Measurements from ENCODE around the gene TCF12. TPM values are rescaled to one million over a fixed set of nuclear protein-coding genes. Genes with fewer than 3 reads are reported as not detected.

Gene TCF12
- total RNA-seq, 1 experiment from 2014 or later, result 76.7 TPM

DNA sequence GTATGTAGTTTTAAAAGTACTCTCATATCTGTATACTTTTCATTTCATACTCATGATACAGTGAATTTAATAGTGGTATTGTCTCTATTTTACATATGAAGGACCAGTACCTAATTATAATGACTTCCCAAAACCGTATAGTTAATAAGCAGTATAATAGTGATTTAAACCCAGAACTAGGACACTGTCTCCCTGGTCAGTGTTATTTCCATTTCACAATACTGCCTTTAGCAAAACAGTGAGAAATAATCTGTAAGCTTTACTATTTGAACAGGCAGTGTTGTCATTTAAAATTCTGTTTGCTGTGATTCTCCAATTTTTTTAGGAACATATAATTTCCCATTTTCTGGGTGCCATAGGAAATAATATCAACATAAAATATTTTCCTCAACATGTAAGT lies 116.2 kb downstream of the TCF12 start:
- H3K27ac Mint-ChIP-seq, result no peak overlapping the region
- no peak overlapping the region for H2AFZ ChIP-seq (ENCODE audit: low read length)
- H3K27me3 ChIP-seq (ENCODE audit: insufficient read depth, low read length), result no peaks in the 10 kb centered on the region
- H4K91ac ChIP-seq (ENCODE audit: insufficient read length, low read depth, low read length), result no peak overlapping the region
- H3K79me1 ChIP-seq (ENCODE audit: insufficient read depth, low read depth, low read length, poor library complexity, severe bottlenecking), result peaks cover 1% of the 10 kb centered on the region
- no peak overlapping the region for H2BK120ac ChIP-seq (ENCODE audit: low read depth, low read length, poor library complexity, severe bottlenecking)
- H3K23me2 ChIP-seq (ENCODE audit: insufficient read length, low read depth, low read length, poor library complexity, severe bottlenecking), result no peaks in the 10 kb centered on the region
- H3K4me1 ChIP-seq (ENCODE audit: insufficient read depth, low read length), result peaks cover 6% of the 10 kb centered on the region; the same call in 1 of the 2 replicates
- peaks cover 13% of the 10 kb centered on the region; the same call in 1 of the 2 replicates for H3K79me2 ChIP-seq (ENCODE audit: insufficient read depth, low read length)
- no peak overlapping the region for H2AK5ac ChIP-seq (ENCODE audit: insufficient read length, low read length)
- H3K56ac ChIP-seq (ENCODE audit: insufficient read length, low read depth, low read length), result no peak overlapping the region
- peaks cover 47 to 70% of the 10 kb centered on the region in 2 experiments for H3K4me1 Mint-ChIP-seq
- H4K8ac ChIP-seq (replicated peaks; ENCODE audit: insufficient read length, low read depth, low read length), result no peak overlapping the region
- H3K27ac ChIP-seq (ENCODE audit: insufficient read length, low read depth, low read length), result no peak overlapping the region
- H3K27me3 Mint-ChIP-seq (ENCODE audit: low read depth), result no peaks in the 10 kb centered on the region
- no peak overlapping the region for H3K4me3 Mint-ChIP-seq
- no peak overlapping the region for H2BK12ac ChIP-seq (ENCODE audit: insufficient read length, low read depth, low read length)
- no peaks in the 10 kb centered on the region for H3K9me3 ChIP-seq (ENCODE audit: control insufficient read depth, low read depth, low read length)
- no peaks in the 10 kb centered on the region for H4K20me1 ChIP-seq (ENCODE audit: control insufficient read depth, insufficient read depth, insufficient read length)
- H3K9ac ChIP-seq (ENCODE audit: extremely low read depth, insufficient read length, low read length), result no peak overlapping the region
- no peak overlapping the region for H3K4me2 ChIP-seq (ENCODE audit: insufficient read depth, insufficient read length, low read length)
- H2BK5ac ChIP-seq (ENCODE audit: insufficient read length, low read length), result no peak overlapping the region
- H3K18ac ChIP-seq (ENCODE audit: insufficient read length, low read depth, low read length), result no peak overlapping the region
- no peaks in the 10 kb centered on the region for H3K36me3 Mint-ChIP-seq (ENCODE audit: insufficient read depth in 1 of 3, low read depth in 3 of 3)
- H3K23ac ChIP-seq (ENCODE audit: insufficient read length, low read depth, low read length), result no peak overlapping the region
- H3K9me3 Mint-ChIP-seq, result no peaks in the 10 kb centered on the region
- no peak overlapping the region for H4K5ac ChIP-seq (ENCODE audit: insufficient read length, low read depth, low read length)
- H3T11ph ChIP-seq (ENCODE audit: low read length), result no peak overlapping the region
- WGBS (ENCODE audit: extremely low coverage, insufficient read length, low lambda C conversion rate), result no CpG with 5 or more reads among the region's 1 CpG
- H2BK20ac ChIP-seq (ENCODE audit: low read depth, low read length, poor library complexity, severe bottlenecking), result no peak overlapping the region
- H3K4ac ChIP-seq (ENCODE audit: low read depth, low read length), result no peak overlapping the region
- H2BK15ac ChIP-seq (ENCODE audit: low read depth, low read length), result no peak overlapping the region
- no peak overlapping the region for H3K14ac ChIP-seq (ENCODE audit: insufficient read depth, low read length)
- no peak for DNase-seq
- TF ChIP-seq, protein P1, sequence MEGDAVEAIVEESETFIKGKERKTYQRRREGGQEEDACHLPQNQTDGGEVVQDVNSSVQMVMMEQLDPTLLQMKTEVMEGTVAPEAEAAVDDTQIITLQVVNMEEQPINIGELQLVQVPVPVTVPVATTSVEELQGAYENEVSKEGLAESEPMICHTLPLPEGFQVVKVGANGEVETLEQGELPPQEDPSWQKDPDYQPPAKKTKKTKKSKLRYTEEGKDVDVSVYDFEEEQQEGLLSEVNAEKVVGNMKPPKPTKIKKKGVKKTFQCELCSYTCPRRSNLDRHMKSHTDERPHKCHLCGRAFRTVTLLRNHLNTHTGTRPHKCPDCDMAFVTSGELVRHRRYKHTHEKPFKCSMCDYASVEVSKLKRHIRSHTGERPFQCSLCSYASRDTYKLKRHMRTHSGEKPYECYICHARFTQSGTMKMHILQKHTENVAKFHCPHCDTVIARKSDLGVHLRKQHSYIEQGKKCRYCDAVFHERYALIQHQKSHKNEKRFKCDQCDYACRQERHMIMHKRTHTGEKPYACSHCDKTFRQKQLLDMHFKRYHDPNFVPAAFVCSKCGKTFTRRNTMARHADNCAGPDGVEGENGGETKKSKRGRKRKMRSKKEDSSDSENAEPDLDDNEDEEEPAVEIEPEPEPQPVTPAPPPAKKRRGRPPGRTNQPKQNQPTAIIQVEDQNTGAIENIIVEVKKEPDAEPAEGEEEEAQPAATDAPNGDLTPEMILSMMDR (conservative IDR thresholded peaks at IDR 0.05), result no peak

Measured in H9 (cell line).